GM12878 (cell line): ENCODE measurements around the gene FXYD7. TPM values are rescaled to one million over a fixed set of nuclear protein-coding genes. Genes with fewer than 3 reads are reported as not detected.

Experiments
- ATAC-seq: fragments of 200-7000 bp; cut with Tn5 transposase; 3 replicates; pipeline ENCODE4 v1.9.1; 2020; ENCODE audit warnings: mild to moderate bottlenecking, moderate library complexity
- BruUV-seq: library from RNA; stranded (reverse); fragments of 400-500 nt; replicated peaks from 2 replicates; lab custom pipeline; 2021; lab: Mats Ljungman, UMichigan
- CTCF ChIA-PET: fragments of 300-600 bp; sonication (Branson Sonifier 250); formaldehyde crosslinking; extraction: SDS; loops from one replicate; lab custom pipeline; 2021; ENCODE audit warnings: inconsistent platforms; lab: Yijun Ruan, JAX
- POLR2A ChIA-PET: fragments of 350-600 bp; formaldehyde crosslinking; extraction: SDS; loops from one replicate; lab custom pipeline; 2021; ENCODE audit warnings: inconsistent platforms; lab: Charles Lee
- RAD21 ChIA-PET: fragments of 300-600 bp; sonication (Branson Sonifier 250); formaldehyde crosslinking; loops from one replicate; lab custom pipeline; 2023; ENCODE audit warnings: antibody characterized with exemption; ENCODE audit not compliant: unreplicated experiment; lab: Charles Lee
- SMC1A ChIA-PET: fragments of 300-600 bp; sonication (Branson Sonifier 250); formaldehyde crosslinking; loops from one replicate; lab custom pipeline; 2023; ENCODE audit not compliant: unreplicated experiment, uncharacterized antibody; lab: Charles Lee
- DNase-seq: peaks from one replicate; pipeline ENCODE4 v3.0.0-alpha.2; 2011; ENCODE audit warnings: low read depth, low spot score
- FAIRE-seq: peaks from 3 replicates; lab custom pipeline; 2011; peaks lifted over from hg19 to GRCh38; lab: Jason Lieb, UNC
- H2AFZ ChIP-seq: 2 replicates; pipeline ENCODE4 v1.6.0; 2011; ENCODE audit warnings: low read depth, low read length, control low read depth; ENCODE audit not compliant: control insufficient read depth
- H3K27ac ChIP-seq: 2 replicates; pipeline ENCODE4 v1.5.1; 2011; ENCODE audit warnings: control low read depth; ENCODE audit not compliant: control insufficient read depth, insufficient read depth
- H3K27me3 ChIP-seq, 2 experiments: replicated peaks in 1 of 2; 2 replicates each; pipeline versions ENCODE4 v1.6.0 to v1.6.1; 2011; ENCODE audit warnings: low read length in 1 of 2; ENCODE audit not compliant: control insufficient read depth in 2 of 2, insufficient read depth in 2 of 2
- H3K36me3 ChIP-seq, 2 experiments: 2 replicates each; pipeline ENCODE4 v1.5.1; 2011; ENCODE audit warnings: low read length in 1 of 2; ENCODE audit not compliant: control insufficient read depth in 2 of 2, insufficient read depth in 2 of 2
- H3K4me1 ChIP-seq: 2 replicates; pipeline ENCODE4 v1.6.1; 2011; ENCODE audit warnings: mild to moderate bottlenecking, low read length, moderate library complexity, mixed read lengths; ENCODE audit not compliant: control insufficient read depth, insufficient read depth
- H3K4me2 ChIP-seq: 2 replicates; pipeline ENCODE4 v1.6.0; 2011; ENCODE audit warnings: control low read depth; ENCODE audit not compliant: control insufficient read depth, insufficient read depth
- H3K4me3 ChIP-seq: fragments of 200-600 bp; sonication (generic); 2 replicates; pipeline ENCODE4 v1.5.1; 2016
- H3K79me2 ChIP-seq: 2 replicates; pipeline ENCODE4 v1.6.0; 2011; ENCODE audit warnings: low read length; ENCODE audit not compliant: control insufficient read depth, insufficient read depth
- H3K9ac ChIP-seq: 2 replicates; pipeline ENCODE4 v1.8.0; 2011; ENCODE audit warnings: low read length, control low read depth, mixed read lengths; ENCODE audit not compliant: control insufficient read depth, insufficient read depth
- H3K9me3 ChIP-seq: replicated peaks from 3 replicates; pipeline ENCODE4 v1.5.1; 2011; ENCODE audit warnings: mild to moderate bottlenecking, low read length; ENCODE audit not compliant: control insufficient read depth, insufficient read depth
- H4K20me1 ChIP-seq: 2 replicates; pipeline ENCODE4 v1.6.0; 2011; ENCODE audit not compliant: control insufficient read depth, insufficient read depth
- IRF4 ChIP-seq: IDR thresholded peaks from 2 replicates; pipeline ENCODE4 v1.6.1; 2011; ENCODE audit warnings: low read depth, low read length
- SMC3 ChIP-seq: IDR thresholded peaks from 2 replicates; pipeline ENCODE4 v1.6.1; 2011; ENCODE audit warnings: low read length, improper control_type of control experiment, borderline replicate concordance
- TCF3 ChIP-seq: IDR thresholded peaks from 2 replicates; pipeline ENCODE4 v1.6.1; 2012; ENCODE audit warnings: low read depth, mild to moderate bottlenecking, low read length, borderline replicate concordance; ENCODE audit not compliant: insufficient read depth
- WGBS: methylation state at CpG from one replicate; pipeline ENCODE4 v1.1.6; 2016; ENCODE audit warnings: low lambda C conversion rate; ENCODE audit not compliant: insufficient replicate concordance, insufficient coverage; ENCODE audit errors: missing lambda C conversion rate; 5-methylcytosine and 5-hydroxymethylcytosine counted together
- in situ Hi-C: fragments of 300-500 bp; cut with MboI; formaldehyde crosslinking; loops from 9 replicates; pipeline ENCODE4 v1.14.3; 2018; ENCODE audit warnings: mixed read lengths
- intact Hi-C: fragments of 100-400 bp; cut with micrococcal nuclease; formaldehyde crosslinking; loops from one replicate; pipeline ENCODE4 v1.14.2; 2022; ENCODE audit not compliant: unreplicated experiment
- polyA plus RNA-seq, 11 experiments: library from polyadenylated mRNA; depleted of rRNA in 4 of 11; unstranded in 6 of 11; stranded (reverse) in 5 of 11; fragments of >200 nt; fragmentation: Nextera tagmentation in 4 of 11; fragmentation: Illumina TruSeq in 1 of 11; extraction: Ambion mirVana in 4 of 11; extraction: Trizol in 1 of 11; gene quantifications; 1 replicate in 1 of 11; 2 replicates in 10 of 11; pipeline versions ENCODE4 v1.2.1 to v1.2.3, GENCODE V29; 2011 to 2016; ENCODE audit warnings: inconsistent platforms in 2 of 11, missing spikeins in 2 of 11, low read depth in 1 of 11
- total RNA-seq, 4 experiments: library from RNA; depleted of rRNA in 3 of 4; stranded (reverse); fragments of >200 nt in 3 of 4; fragmentation: Illumina TruSeq in 1 of 4; extraction: Trizol in 1 of 4; gene quantifications; 2 replicates each; pipeline versions ENCODE4 v1.2.1 to v1.2.3, GENCODE V29; 2013 to 2021
- TF ChIP-seq, protein P1 (sequence below): fragments of 450-650 bp; IDR thresholded peaks from 2 replicates; pipeline ENCODE4 v1.6.1; 2016; ENCODE audit warnings: mild to moderate bottlenecking, moderate library complexity, borderline replicate concordance
- TF ChIP-seq, protein P2 (sequence below): fragments of 450-650 bp; IDR thresholded peaks from 2 replicates; pipeline ENCODE4 v1.6.1; 2017; ENCODE audit warnings: mild to moderate bottlenecking, moderate library complexity

The FXYD7 gene
- total and polyA plus RNA-seq, 10 of the 15 experiments (the other 5 are each of a cell fraction or from before 2014, with no cell fraction given): 0.07 to 0.28 (median 0.12) TPM; not detected in 7

DNA sequence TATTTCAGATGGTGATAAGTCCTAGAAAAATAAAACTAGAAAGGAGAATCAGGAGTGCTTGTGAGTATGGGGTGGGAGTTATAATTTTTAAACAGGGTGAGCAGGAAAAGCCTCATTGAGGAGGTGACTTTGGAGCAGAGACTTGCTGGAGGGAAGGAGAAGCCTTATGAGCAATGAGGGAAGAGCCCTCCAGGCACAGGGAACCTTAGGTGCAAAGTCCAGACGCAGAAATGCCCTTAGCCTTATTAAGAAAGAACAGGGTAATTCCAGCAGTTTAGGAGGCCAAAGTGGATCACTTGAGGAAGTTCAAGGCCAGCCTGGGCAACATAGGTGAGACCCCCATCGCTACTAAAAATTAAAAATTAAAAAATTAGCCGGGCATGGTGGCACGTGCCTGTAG is 48.4 kb upstream of the FXYD7 start:
- no TSS peak for BruUV-seq
- Histone ChIP-seq H4K20me1 (no peaks in the 10 kb centered on the region), H3K4me2 (no peak overlapping the region), H3K27me3 (no peaks in the 10 kb centered on the region; a peak in 1 of 4 replicates), H3K79me2 (no peaks in the 10 kb centered on the region), H2AFZ (no peak overlapping the region), H3K9ac (no peak overlapping the region), H3K9me3 (no peaks in the 10 kb centered on the region), H3K4me3 (no peak overlapping the region), H3K36me3 (no peaks in the 10 kb centered on the region), H3K27ac (no peak overlapping the region), H3K4me1 (no peaks in the 10 kb centered on the region)
- intact Hi-C loops: no loop called here
- ChIA-PET CTCF (no interaction called here), SMC1A (no interaction called here), RAD21 (no interaction called here), POLR2A (no interaction called here)
- ATAC-seq (no peak), DNase-seq (no peak), FAIRE-seq (no peak)
- WGBS: 44% methylated on average over 4 of the region's 4 CpGs
- in situ Hi-C loops: no loop called here
- TF ChIP-seq TCF3: no peak

DNA sequence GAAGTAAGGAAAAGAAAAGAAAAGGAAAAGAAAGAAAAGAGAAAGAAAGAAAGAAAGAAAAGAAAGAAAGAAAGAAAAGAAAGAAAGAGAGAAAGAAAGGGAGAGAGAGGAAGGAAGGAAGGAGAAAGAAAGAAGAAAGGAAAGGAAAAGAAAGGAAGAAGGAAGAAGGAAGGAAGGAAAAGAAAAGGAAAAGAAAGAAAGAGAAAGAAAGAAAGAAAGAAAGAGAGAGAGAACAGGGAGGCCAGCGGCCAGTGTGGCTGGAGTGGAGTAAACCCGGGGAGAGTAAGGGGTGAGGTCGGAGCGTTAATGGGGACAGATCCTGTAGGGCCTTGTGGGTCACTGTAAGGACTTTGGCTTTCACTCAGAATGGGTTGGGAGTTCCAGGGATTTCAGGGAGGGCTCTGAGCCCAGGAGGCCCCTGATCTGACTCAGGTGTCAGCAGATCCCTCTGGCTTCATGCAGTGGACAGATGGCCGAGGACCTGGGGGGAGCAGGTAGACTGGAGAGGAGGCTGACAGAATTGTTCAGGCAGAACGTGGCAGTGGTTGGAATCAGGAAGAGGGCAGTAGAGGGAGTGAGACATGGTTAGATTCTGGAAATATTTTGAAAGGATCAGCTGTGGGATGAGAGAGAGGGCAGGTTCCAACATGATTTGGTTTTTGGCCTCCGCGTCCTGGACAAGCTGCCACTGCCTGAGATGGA is 47.2 kb upstream of the FXYD7 start:
- ChIA-PET SMC1A (no interaction called here), POLR2A (no interaction called here), RAD21 (interaction anchor here (0.8 kb wide), 1 partner anchor 40 kb away, joined by 3 read pairs; no protein-coding TSS in a partner anchor), CTCF (interaction anchor here (1.4 kb wide), 1 partner anchor 29 kb away, joined by 4 read pairs; no protein-coding TSS in a partner anchor)
- H2AFZ ChIP-seq: no peak overlapping the region
- H3K9ac ChIP-seq: no peak overlapping the region
- intact Hi-C loops (no loop called here), in situ Hi-C loops (no loop called here)
- no peak for DNase-seq
- no peaks in the 10 kb centered on the region for H3K36me3 ChIP-seq
- WGBS: 42% methylated on average over 8 of the region's 8 CpGs
- no peaks in the 10 kb centered on the region for H3K9me3 ChIP-seq
- FAIRE-seq: no peak
- no peaks in the 10 kb centered on the region for H4K20me1 ChIP-seq
- ATAC-seq: no peak
- no peaks in the 10 kb centered on the region for H3K79me2 ChIP-seq
- H3K4me1 ChIP-seq: no peaks in the 10 kb centered on the region
- H3K4me2 ChIP-seq: no peak overlapping the region
- no peaks in the 10 kb centered on the region; a peak in 1 of 4 replicates for H3K27me3 ChIP-seq
- H3K27ac ChIP-seq: no peak overlapping the region
- H3K4me3 ChIP-seq: no peak overlapping the region
- BruUV-seq: no TSS peak
- no peak for TF ChIP-seq IRF4
- TF ChIP-seq SMC3: no peak
- TF ChIP-seq, protein P1, sequence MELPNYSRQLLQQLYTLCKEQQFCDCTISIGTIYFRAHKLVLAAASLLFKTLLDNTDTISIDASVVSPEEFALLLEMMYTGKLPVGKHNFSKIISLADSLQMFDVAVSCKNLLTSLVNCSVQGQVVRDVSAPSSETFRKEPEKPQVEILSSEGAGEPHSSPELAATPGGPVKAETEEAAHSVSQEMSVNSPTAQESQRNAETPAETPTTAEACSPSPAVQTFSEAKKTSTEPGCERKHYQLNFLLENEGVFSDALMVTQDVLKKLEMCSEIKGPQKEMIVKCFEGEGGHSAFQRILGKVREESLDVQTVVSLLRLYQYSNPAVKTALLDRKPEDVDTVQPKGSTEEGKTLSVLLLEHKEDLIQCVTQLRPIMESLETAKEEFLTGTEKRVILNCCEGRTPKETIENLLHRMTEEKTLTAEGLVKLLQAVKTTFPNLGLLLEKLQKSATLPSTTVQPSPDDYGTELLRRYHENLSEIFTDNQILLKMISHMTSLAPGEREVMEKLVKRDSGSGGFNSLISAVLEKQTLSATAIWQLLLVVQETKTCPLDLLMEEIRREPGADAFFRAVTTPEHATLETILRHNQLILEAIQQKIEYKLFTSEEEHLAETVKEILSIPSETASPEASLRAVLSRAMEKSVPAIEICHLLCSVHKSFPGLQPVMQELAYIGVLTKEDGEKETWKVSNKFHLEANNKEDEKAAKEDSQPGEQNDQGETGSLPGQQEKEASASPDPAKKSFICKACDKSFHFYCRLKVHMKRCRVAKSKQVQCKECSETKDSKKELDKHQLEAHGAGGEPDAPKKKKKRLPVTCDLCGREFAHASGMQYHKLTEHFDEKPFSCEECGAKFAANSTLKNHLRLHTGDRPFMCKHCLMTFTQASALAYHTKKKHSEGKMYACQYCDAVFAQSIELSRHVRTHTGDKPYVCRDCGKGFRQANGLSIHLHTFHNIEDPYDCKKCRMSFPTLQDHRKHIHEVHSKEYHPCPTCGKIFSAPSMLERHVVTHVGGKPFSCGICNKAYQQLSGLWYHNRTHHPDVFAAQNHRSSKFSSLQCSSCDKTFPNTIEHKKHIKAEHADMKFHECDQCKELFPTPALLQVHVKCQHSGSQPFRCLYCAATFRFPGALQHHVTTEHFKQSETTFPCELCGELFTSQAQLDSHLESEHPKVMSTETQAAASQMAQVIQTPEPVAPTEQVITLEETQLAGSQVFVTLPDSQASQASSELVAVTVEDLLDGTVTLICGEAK: no peak
- TF ChIP-seq, protein P2, sequence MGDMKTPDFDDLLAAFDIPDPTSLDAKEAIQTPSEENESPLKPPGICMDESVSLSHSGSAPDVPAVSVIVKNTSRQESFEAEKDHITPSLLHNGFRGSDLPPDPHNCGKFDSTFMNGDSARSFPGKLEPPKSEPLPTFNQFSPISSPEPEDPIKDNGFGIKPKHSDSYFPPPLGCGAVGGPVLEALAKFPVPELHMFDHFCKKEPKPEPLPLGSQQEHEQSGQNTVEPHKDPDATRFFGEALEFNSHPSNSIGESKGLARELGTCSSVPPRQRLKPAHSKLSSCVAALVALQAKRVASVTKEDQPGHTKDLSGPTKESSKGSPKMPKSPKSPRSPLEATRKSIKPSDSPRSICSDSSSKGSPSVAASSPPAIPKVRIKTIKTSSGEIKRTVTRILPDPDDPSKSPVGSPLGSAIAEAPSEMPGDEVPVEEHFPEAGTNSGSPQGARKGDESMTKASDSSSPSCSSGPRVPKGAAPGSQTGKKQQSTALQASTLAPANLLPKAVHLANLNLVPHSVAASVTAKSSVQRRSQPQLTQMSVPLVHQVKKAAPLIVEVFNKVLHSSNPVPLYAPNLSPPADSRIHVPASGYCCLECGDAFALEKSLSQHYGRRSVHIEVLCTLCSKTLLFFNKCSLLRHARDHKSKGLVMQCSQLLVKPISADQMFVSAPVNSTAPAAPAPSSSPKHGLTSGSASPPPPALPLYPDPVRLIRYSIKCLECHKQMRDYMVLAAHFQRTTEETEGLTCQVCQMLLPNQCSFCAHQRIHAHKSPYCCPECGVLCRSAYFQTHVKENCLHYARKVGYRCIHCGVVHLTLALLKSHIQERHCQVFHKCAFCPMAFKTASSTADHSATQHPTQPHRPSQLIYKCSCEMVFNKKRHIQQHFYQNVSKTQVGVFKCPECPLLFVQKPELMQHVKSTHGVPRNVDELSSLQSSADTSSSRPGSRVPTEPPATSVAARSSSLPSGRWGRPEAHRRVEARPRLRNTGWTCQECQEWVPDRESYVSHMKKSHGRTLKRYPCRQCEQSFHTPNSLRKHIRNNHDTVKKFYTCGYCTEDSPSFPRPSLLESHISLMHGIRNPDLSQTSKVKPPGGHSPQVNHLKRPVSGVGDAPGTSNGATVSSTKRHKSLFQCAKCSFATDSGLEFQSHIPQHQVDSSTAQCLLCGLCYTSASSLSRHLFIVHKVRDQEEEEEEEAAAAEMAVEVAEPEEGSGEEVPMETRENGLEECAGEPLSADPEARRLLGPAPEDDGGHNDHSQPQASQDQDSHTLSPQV: no peak
